CD4-positive, alpha-beta T cell (primary cell): ENCODE data around the gene DNAJB12. TPM values are rescaled to one million over a fixed set of nuclear protein-coding genes. Genes with fewer than 3 reads are reported as not detected.

Experiments
- ATAC-seq: fragments of 200-7000 bp; cut with Tn5 transposase; one replicate; pipeline ENCODE4 v1.10.0; 2022; ENCODE audit warnings: mild to moderate bottlenecking; ENCODE audit not compliant: poor library complexity
- CTCF ChIA-PET: fragments of 350-600 bp; sonication (Branson Sonifier 250); formaldehyde crosslinking; loops from one replicate; lab custom pipeline; 2021; ENCODE audit warnings: antibody characterized with exemption, inconsistent platforms; lab: Charles Lee
- POLR2A ChIA-PET: fragments of 350-600 bp; sonication (Branson Sonifier 250); formaldehyde crosslinking; loops from one replicate; lab custom pipeline; 2021; ENCODE audit warnings: antibody characterized with exemption, inconsistent platforms; lab: Charles Lee
- DNase-seq, 14 experiments: peaks; one replicate each; pipeline ENCODE4 v3.0.0-alpha.2; 2013 to 2020; ENCODE audit warnings: mixed read lengths in 2 of 14
- H3K27ac ChIP-seq, 2 donors: one replicate each; pipeline versions ENCODE4 v1.5.1 to v1.7.0; 2013; ENCODE audit warnings: low read length in 2 of 2, low read depth in 1 of 2, mild to moderate bottlenecking in 1 of 2
- H3K27me3 ChIP-seq, 2 experiments: 1 replicate in 1 of 2; 2 replicates in 1 of 2; pipeline versions ENCODE4 v1.6.1 to v1.7.0; 2013; ENCODE audit warnings: low read length in 2 of 2, control low read depth in 1 of 2, mild to moderate bottlenecking in 1 of 2, moderate library complexity in 1 of 2; ENCODE audit not compliant: insufficient read depth in 2 of 2, control insufficient read depth in 1 of 2
- H3K36me3 ChIP-seq: one replicate; pipeline ENCODE4 v1.6.1; 2013; ENCODE audit warnings: low read length, control low read depth; ENCODE audit not compliant: insufficient read depth
- H3K4me1 ChIP-seq: one replicate; pipeline ENCODE4 v1.6.1; 2013; ENCODE audit warnings: low read length, control low read depth; ENCODE audit not compliant: insufficient read depth
- H3K4me3 ChIP-seq: one replicate; pipeline ENCODE4 v1.5.1; 2013; ENCODE audit warnings: mild to moderate bottlenecking, low read length, moderate library complexity
- H3K9me3 ChIP-seq, 2 experiments: 1 replicate in 1 of 2; 2 replicates in 1 of 2; pipeline versions ENCODE4 v1.6.1 to v1.7.0; 2013; ENCODE audit warnings: low read length in 2 of 2, mild to moderate bottlenecking in 2 of 2, control low read depth in 1 of 2, moderate library complexity in 1 of 2; ENCODE audit not compliant: control insufficient read depth in 1 of 2, insufficient read depth in 1 of 2
- H3K27ac Mint-ChIP-seq: one replicate; pipeline ENCODE4 v1.8.0; 2020; ENCODE audit warnings: mixed read lengths
- H3K27me3 Mint-ChIP-seq: one replicate; pipeline ENCODE4 v1.8.0; 2021; ENCODE audit warnings: mixed read lengths
- H3K36me3 Mint-ChIP-seq: one replicate; pipeline ENCODE4 v1.8.0; 2021; ENCODE audit warnings: low read depth, mixed read lengths
- H3K4me1 Mint-ChIP-seq: one replicate; pipeline ENCODE4 v1.8.0; 2021; ENCODE audit warnings: low read depth, mixed read lengths
- H3K4me3 Mint-ChIP-seq: one replicate; pipeline ENCODE4 v1.8.0; 2020; ENCODE audit warnings: mild to moderate bottlenecking, mixed read lengths
- H3K9me3 Mint-ChIP-seq: one replicate; pipeline ENCODE4 v1.8.0; 2020; ENCODE audit warnings: mixed read lengths
- CTCF ChIP-seq: fragments of 200-600 bp; IDR thresholded peaks from one replicate; pipeline ENCODE4 v1.8.0; 2022; ENCODE audit warnings: antibody characterized with exemption, mild to moderate bottlenecking
- intact Hi-C, 2 experiments: fragments of 100-400 bp; cut with DNase I in 1 of 2; cut with micrococcal nuclease in 1 of 2; formaldehyde crosslinking; loops; one replicate each; pipeline versions ENCODE4 v1.15.1 to v1.9.0; 2023 to 2025; cut with DNase I, micrococcal nuclease
- total RNA-seq, 174 experiments: library from RNA in 2 of 174; stranded (reverse) in 2 of 174; gene quantifications; one replicate each; pipeline ENCODE4 v1.2.3 and lab custom pipeline; 2021 to 2026

The DNAJB12 gene
- total RNA-seq, 2 experiments from 2014 or later, result 25.2 to 27.0 TPM

GRCh38 chr10:72319416-72320254 is 35.1 kb downstream of the DNAJB12 start:
- no peaks in the 10 kb centered on the region for H3K27me3 ChIP-seq
- peaks cover 93% of the 10 kb centered on the region for H3K4me1 ChIP-seq
- TF ChIP-seq CTCF, result no peak
- H3K36me3 ChIP-seq, result no peaks in the 10 kb centered on the region
- ChIA-PET POLR2A (interaction anchor here (0.9 to 8.5 kb wide), 20 partner anchors 7 to 260 kb away, joined by 3 to 93 read pairs (median 7); partner anchors contain the start of genes ANAPC16, ASCC1, DDIT4 and SPOCK2), CTCF (interaction anchor here (0.9 to 3.3 kb wide), 10 partner anchors 12 to 46 kb away, joined by 3 to 21 read pairs (median 5); partner anchors contain the start of gene DDIT4)
- no peaks in the 10 kb centered on the region for H3K9me3 ChIP-seq
- H3K27ac Mint-ChIP-seq, result peak overlapping the region; percentile 91
- intact Hi-C loops, result loop anchor here (1.0 kb wide), 5 partner anchors 12 to 45 kb away; no protein-coding TSS in a partner anchor
- peak overlapping the region; percentile 86 to 95 for H3K27ac ChIP-seq
- H3K4me3 ChIP-seq, result peak overlapping the region; percentile 52
- ATAC-seq, result peak; percentile 65
- no peaks in the 10 kb centered on the region for H3K9me3 Mint-ChIP-seq
- H3K36me3 Mint-ChIP-seq, result no peaks in the 10 kb centered on the region
- peaks cover 89% of the 10 kb centered on the region for H3K4me1 Mint-ChIP-seq
- H3K27me3 Mint-ChIP-seq, result no peaks in the 10 kb centered on the region
- peak overlapping the region; percentile 57 for H3K4me3 Mint-ChIP-seq
- peak; percentile 77 to 95 (median 88) for DNase-seq

DNA sequence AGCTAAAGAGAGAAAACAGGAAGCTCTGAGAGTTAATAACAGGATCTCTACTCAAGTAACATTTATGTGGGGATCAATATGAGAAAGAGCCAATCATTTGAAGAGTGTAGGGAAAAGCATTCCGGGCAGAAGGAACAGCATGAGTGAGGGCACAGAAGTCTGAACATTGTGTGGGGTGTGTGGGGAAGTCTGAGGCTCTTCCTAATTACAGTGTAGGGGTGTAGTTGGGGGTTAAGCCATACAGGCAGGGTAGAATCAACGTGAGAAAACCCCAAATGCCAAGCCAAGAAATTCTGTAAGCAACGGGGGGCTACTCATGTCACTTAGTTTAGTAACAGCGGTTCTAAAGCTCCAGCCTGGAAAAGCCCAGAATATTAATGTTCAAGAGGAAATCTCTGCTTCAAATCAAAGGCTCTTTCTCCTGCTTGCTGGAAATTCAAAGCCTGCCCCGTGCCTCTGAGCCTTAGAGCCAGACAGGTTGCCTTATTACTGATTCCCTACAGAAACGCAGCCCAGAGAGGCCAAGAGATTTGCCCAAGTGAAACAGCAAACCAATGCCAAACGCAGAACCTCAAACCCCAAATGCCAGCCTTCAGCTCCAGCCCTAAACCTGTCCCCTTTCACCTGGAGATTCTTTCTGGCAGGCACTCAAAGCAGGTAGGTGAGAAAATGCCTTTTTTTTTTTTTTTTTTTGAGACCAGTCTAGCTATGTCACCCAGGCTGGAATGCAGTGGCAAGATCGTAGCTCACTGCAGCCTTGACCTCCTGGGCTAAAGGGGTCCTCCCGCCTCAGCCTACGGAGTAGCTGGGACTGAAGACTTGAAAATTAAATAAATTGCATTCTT is 36.1 kb downstream of the DNAJB12 start:
- no peak for ATAC-seq
- Mint-ChIP-seq H3K4me1 (peaks cover 79% of the 10 kb centered on the region), H3K9me3 (no peaks in the 10 kb centered on the region), H3K36me3 (no peaks in the 10 kb centered on the region), H3K27me3 (no peaks in the 10 kb centered on the region), H3K27ac (peak overlapping the region; percentile 91), H3K4me3 (peak overlapping the region; percentile 57)
- Histone ChIP-seq H3K27me3 (no peaks in the 10 kb centered on the region), H3K4me3 (peak overlapping the region; percentile 52), H3K27ac (peak overlapping the region; percentile 86 to 95), H3K9me3 (no peaks in the 10 kb centered on the region), H3K4me1 (peaks cover 96% of the 10 kb centered on the region), H3K36me3 (no peaks in the 10 kb centered on the region)
- peak in 1 of 14 experiments; percentile 48 for DNase-seq
- intact Hi-C loops, result loop anchor here in 1 of 2 experiments (1.0 kb wide), 2 partner anchors 20 to 44 kb away; no protein-coding TSS in a partner anchor
- TF ChIP-seq CTCF, result no peak
- ChIA-PET POLR2A (interaction anchor here (1.0 to 8.5 kb wide), 17 partner anchors 8 to 230 kb away, joined by 3 to 93 read pairs (median 11); partner anchors contain the start of genes ANAPC16, ASCC1, DDIT4 and SPOCK2), CTCF (interaction anchor here (1.2 to 3.3 kb wide), 10 partner anchors 11 to 45 kb away, joined by 3 to 21 read pairs (median 4); partner anchors contain the start of gene DDIT4)
